GM23338 (cell line): ENCODE results near the gene RNASE11. TPM values are rescaled to one million over a fixed set of nuclear protein-coding genes. Genes with fewer than 3 reads are reported as not detected.

Source experiments
- ATAC-seq: fragments of 200-7000 bp; cut with Tn5 transposase; 3 replicates; pipeline ENCODE4 v1.9.1; 2020
- DNase-seq: peaks from one replicate; pipeline ENCODE4 v3.0.0-alpha.2; 2015; ENCODE audit warnings: low spot score
- H2AFZ ChIP-seq: fragments of 200-600 bp; sonication (generic); 2 replicates; pipeline ENCODE4 v1.8.0; 2016; ENCODE audit warnings: antibody characterized with exemption, mild to moderate bottlenecking, moderate library complexity
- H3F3A ChIP-seq: fragments of 200-600 bp; sonication (generic); replicated peaks from 2 replicates; pipeline ENCODE4 v1.8.0; 2017; ENCODE audit warnings: antibody characterized with exemption, mixed run types, low read depth
- H3K27ac ChIP-seq: fragments of 200-600 bp; sonication (generic); 2 replicates; pipeline ENCODE4 v1.6.1; 2016; ENCODE audit warnings: low read depth
- H3K27me3 ChIP-seq: fragments of 200-600 bp; sonication (generic); 2 replicates; pipeline ENCODE4 v1.8.0; 2016; ENCODE audit warnings: mild to moderate bottlenecking, mixed run types, moderate library complexity; ENCODE audit not compliant: insufficient read depth
- H3K36me3 ChIP-seq: fragments of 200-600 bp; sonication (generic); 2 replicates; pipeline ENCODE4 v1.8.0; 2016; ENCODE audit warnings: mild to moderate bottlenecking; ENCODE audit not compliant: insufficient read depth
- H3K4me1 ChIP-seq: fragments of 200-600 bp; sonication (generic); 2 replicates; pipeline ENCODE4 v1.8.0; 2016; ENCODE audit warnings: mild to moderate bottlenecking, moderate library complexity; ENCODE audit not compliant: insufficient read depth
- H3K4me2 ChIP-seq: fragments of 200-600 bp; sonication (generic); 2 replicates; pipeline ENCODE4 v1.7.1; 2017; ENCODE audit warnings: mixed run types
- H3K4me3 ChIP-seq: fragments of 200-600 bp; sonication (generic); 2 replicates; pipeline ENCODE4 v1.6.1; 2016; ENCODE audit warnings: mixed run types
- H3K79me2 ChIP-seq: fragments of 200-600 bp; sonication (generic); replicated peaks from 2 replicates; pipeline ENCODE4 v1.8.0; 2017; ENCODE audit warnings: mild to moderate bottlenecking; ENCODE audit not compliant: insufficient read depth
- H3K9me2 ChIP-seq: fragments of 200-600 bp; sonication (generic); 2 replicates; pipeline ENCODE4 v1.8.0; 2017; ENCODE audit not compliant: insufficient read depth
- H4K20me1 ChIP-seq: fragments of 200-600 bp; sonication (generic); replicated peaks from 2 replicates; pipeline ENCODE4 v1.8.0; 2017; ENCODE audit warnings: mild to moderate bottlenecking; ENCODE audit not compliant: insufficient read depth
- H3K27ac Mint-ChIP-seq: 2 replicates; pipeline ENCODE4 v1.8.0; 2020; ENCODE audit warnings: inconsistent platforms, mild to moderate bottlenecking, moderate library complexity, mixed read lengths
- H3K27me3 Mint-ChIP-seq: 3 replicates; pipeline ENCODE4 v1.8.0; 2022; ENCODE audit warnings: low read depth, mild to moderate bottlenecking, moderate library complexity, mixed read lengths, inconsistent platforms; ENCODE audit not compliant: insufficient read depth, poor library complexity
- H3K36me3 Mint-ChIP-seq: 3 replicates; pipeline ENCODE4 v1.8.0; 2021; ENCODE audit warnings: low read depth, mild to moderate bottlenecking, inconsistent platforms, moderate library complexity, mixed read lengths
- H3K4me1 Mint-ChIP-seq: 3 replicates; pipeline ENCODE4 v1.8.0; 2020; ENCODE audit warnings: mild to moderate bottlenecking, inconsistent platforms, mixed read lengths
- H3K4me3 Mint-ChIP-seq: 3 replicates; pipeline ENCODE4 v1.8.0; 2021; ENCODE audit warnings: moderate library complexity, mild to moderate bottlenecking, inconsistent platforms, mixed read lengths
- H3K9me3 Mint-ChIP-seq: 3 replicates; pipeline ENCODE4 v1.8.0; 2020; ENCODE audit warnings: moderate library complexity, mild to moderate bottlenecking, inconsistent platforms, mixed read lengths
- CREB1 ChIP-seq: fragments of 250-450 bp; sonication (Bioruptor Pico); IDR thresholded peaks from 2 replicates; pipeline ENCODE4 v1.5.0; 2020; ENCODE audit warnings: low read depth, mild to moderate bottlenecking, moderate library complexity
- CTCF ChIP-seq, 2 experiments: fragments of 200-600 bp in 1 of 2; sonication (generic) in 1 of 2; conservative IDR thresholded peaks; 2 replicates each; pipeline versions ENCODE4 v1.5.1 to v1.6.1; 2016 to 2017; ENCODE audit warnings: antibody characterized with exemption in 2 of 2, low read depth in 2 of 2, mild to moderate bottlenecking in 2 of 2, moderate library complexity in 1 of 2
- ETS1 ChIP-seq: IDR thresholded peaks from 2 replicates; pipeline ENCODE4 v1.6.1; 2016; ENCODE audit warnings: antibody characterized with exemption
- NANOG ChIP-seq: IDR thresholded peaks from 2 replicates; pipeline ENCODE4 v1.6.1; 2016; ENCODE audit warnings: antibody characterized with exemption, borderline replicate concordance
- STAT1 ChIP-seq: IDR thresholded peaks from one replicate; pipeline ENCODE4 v1.6.1; 2016; ENCODE audit warnings: antibody characterized with exemption; ENCODE audit not compliant: unreplicated experiment
- polyA plus RNA-seq: library from polyadenylated mRNA; unstranded; fragments of >200 nt; fragmentation: Nextera tagmentation; extraction: Ambion mirVana; gene quantifications from 2 replicates; pipeline ENCODE4 v1.2.1, GENCODE V29; 2016
- total RNA-seq: library from RNA; depleted of rRNA; stranded (reverse); fragments of >200 nt; shearing (Covaris generic); gene quantifications from 2 replicates; pipeline ENCODE4 v1.2.3, GENCODE V29; 2014
- TF ChIP-seq, protein P1 (sequence below): fragments of 250-450 bp; sonication (Bioruptor Pico); IDR thresholded peaks from 2 replicates; pipeline ENCODE4 v1.5.0; 2020; ENCODE audit warnings: mild to moderate bottlenecking, moderate library complexity

RNASE11 gene
- total and polyA plus RNA-seq, 2 experiments from 2014 or later, result not detected

- Mint-ChIP-seq H3K9me3 (no peaks in the 10 kb centered on the region), H3K4me1 (peaks cover 10% of the 10 kb centered on the region), H3K27me3 (no peaks in the 10 kb centered on the region), H3K27ac (no peak overlapping the region), H3K36me3 (no peaks in the 10 kb centered on the region), H3K4me3 (no peak overlapping the region)
- H3F3A ChIP-seq, result no peaks in the 10 kb centered on the region
- peak; percentile 9 for ATAC-seq
- H3K79me2 ChIP-seq, result no peaks in the 10 kb centered on the region
- H3K27ac ChIP-seq, result peak overlapping the region; percentile 7; the same call in 1 of the 2 replicates
- H3K9me2 ChIP-seq, result no peaks in the 10 kb centered on the region
- H3K36me3 ChIP-seq, result no peaks in the 10 kb centered on the region
- peak overlapping the region; percentile 74 for H3K4me3 ChIP-seq
- peaks cover 12% of the 10 kb centered on the region for H3K4me1 ChIP-seq
- peak overlapping the region; percentile 88 for H2AFZ ChIP-seq
- no peak for DNase-seq
- H3K27me3 ChIP-seq, result peaks cover 11% of the 10 kb centered on the region; the same call in 1 of the 2 replicates
- TF ChIP-seq CREB1 (CRISPR knock-in tag), result no peak
- no peak for TF ChIP-seq ETS1
- H3K4me2 ChIP-seq, result peak overlapping the region; percentile 71
- no peaks in the 10 kb centered on the region for H4K20me1 ChIP-seq
These were observed 26.4 kb upstream of the RNASE11 start for GRCh38 chr14:20614038-20614840.

DNA sequence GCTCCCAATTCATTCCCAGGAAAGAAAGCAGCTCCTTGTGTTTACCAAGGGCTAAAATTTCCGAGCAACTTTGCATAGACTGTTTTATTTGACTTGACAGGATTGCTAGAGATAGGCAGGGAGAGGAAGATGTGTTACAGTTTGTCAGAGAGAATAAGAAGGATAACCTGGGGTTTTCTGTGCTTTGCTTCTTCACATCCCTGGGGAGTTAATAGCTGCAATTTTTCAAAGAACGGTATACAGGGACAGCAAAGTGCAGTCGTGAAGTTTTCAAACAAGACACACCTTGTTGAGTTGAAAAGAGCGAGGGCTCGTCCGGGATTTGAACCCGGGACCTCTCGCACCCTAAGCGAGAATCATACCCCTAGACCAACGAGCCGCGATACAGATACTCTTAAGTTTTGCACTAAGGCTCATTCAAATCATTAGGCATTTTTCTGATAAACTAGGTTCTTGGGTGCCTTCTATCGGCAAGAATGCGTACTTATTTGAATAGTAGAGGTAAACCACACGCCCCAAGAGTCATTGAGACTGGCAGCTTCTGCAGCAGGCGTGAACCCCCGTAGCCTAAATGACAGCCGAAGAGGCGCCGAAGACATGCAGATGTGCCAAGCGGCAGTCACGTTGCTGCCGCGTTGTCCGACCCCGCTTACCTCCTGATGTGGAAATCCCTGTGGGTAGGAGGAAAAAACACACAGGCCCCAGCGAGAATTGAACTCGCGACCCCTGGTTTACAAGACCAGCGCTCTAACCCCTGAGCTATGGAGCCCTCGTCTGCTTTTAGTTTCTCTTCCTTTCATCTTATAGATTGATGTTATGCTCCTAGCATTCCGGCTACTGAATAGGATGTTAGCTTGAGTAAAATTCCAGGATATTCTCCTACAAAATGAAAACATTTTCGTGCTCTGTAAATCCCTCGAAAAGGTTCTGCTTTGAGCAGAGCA is 25.6 kb upstream of the RNASE11 start:
- H3K27me3 Mint-ChIP-seq, result no peaks in the 10 kb centered on the region
- no peak overlapping the region for H3K27ac Mint-ChIP-seq
- Histone ChIP-seq H2AFZ (peak overlapping the region; percentile 88), H4K20me1 (no peaks in the 10 kb centered on the region), H3K4me2 (peak overlapping the region; percentile 71), H3K36me3 (no peaks in the 10 kb centered on the region), H3K27ac (peak overlapping the region; percentile 7; the same call in 1 of the 2 replicates), H3K4me3 (peak overlapping the region; percentile 74), H3K4me1 (peaks cover 16% of the 10 kb centered on the region), H3K9me2 (no peaks in the 10 kb centered on the region), H3K27me3 (peaks cover 11% of the 10 kb centered on the region; the same call in 1 of the 2 replicates), H3F3A (no peaks in the 10 kb centered on the region), H3K79me2 (no peaks in the 10 kb centered on the region)
- H3K9me3 Mint-ChIP-seq, result no peaks in the 10 kb centered on the region
- H3K36me3 Mint-ChIP-seq, result no peaks in the 10 kb centered on the region
- H3K4me1 Mint-ChIP-seq, result peaks cover 10% of the 10 kb centered on the region
- ATAC-seq (peak; percentile 74), DNase-seq (peak; percentile 96)
- H3K4me3 Mint-ChIP-seq, result no peak overlapping the region
- no peak for TF ChIP-seq STAT1
- peak; percentile 49 for TF ChIP-seq CREB1 (CRISPR knock-in tag)
- TF ChIP-seq, protein P1, sequence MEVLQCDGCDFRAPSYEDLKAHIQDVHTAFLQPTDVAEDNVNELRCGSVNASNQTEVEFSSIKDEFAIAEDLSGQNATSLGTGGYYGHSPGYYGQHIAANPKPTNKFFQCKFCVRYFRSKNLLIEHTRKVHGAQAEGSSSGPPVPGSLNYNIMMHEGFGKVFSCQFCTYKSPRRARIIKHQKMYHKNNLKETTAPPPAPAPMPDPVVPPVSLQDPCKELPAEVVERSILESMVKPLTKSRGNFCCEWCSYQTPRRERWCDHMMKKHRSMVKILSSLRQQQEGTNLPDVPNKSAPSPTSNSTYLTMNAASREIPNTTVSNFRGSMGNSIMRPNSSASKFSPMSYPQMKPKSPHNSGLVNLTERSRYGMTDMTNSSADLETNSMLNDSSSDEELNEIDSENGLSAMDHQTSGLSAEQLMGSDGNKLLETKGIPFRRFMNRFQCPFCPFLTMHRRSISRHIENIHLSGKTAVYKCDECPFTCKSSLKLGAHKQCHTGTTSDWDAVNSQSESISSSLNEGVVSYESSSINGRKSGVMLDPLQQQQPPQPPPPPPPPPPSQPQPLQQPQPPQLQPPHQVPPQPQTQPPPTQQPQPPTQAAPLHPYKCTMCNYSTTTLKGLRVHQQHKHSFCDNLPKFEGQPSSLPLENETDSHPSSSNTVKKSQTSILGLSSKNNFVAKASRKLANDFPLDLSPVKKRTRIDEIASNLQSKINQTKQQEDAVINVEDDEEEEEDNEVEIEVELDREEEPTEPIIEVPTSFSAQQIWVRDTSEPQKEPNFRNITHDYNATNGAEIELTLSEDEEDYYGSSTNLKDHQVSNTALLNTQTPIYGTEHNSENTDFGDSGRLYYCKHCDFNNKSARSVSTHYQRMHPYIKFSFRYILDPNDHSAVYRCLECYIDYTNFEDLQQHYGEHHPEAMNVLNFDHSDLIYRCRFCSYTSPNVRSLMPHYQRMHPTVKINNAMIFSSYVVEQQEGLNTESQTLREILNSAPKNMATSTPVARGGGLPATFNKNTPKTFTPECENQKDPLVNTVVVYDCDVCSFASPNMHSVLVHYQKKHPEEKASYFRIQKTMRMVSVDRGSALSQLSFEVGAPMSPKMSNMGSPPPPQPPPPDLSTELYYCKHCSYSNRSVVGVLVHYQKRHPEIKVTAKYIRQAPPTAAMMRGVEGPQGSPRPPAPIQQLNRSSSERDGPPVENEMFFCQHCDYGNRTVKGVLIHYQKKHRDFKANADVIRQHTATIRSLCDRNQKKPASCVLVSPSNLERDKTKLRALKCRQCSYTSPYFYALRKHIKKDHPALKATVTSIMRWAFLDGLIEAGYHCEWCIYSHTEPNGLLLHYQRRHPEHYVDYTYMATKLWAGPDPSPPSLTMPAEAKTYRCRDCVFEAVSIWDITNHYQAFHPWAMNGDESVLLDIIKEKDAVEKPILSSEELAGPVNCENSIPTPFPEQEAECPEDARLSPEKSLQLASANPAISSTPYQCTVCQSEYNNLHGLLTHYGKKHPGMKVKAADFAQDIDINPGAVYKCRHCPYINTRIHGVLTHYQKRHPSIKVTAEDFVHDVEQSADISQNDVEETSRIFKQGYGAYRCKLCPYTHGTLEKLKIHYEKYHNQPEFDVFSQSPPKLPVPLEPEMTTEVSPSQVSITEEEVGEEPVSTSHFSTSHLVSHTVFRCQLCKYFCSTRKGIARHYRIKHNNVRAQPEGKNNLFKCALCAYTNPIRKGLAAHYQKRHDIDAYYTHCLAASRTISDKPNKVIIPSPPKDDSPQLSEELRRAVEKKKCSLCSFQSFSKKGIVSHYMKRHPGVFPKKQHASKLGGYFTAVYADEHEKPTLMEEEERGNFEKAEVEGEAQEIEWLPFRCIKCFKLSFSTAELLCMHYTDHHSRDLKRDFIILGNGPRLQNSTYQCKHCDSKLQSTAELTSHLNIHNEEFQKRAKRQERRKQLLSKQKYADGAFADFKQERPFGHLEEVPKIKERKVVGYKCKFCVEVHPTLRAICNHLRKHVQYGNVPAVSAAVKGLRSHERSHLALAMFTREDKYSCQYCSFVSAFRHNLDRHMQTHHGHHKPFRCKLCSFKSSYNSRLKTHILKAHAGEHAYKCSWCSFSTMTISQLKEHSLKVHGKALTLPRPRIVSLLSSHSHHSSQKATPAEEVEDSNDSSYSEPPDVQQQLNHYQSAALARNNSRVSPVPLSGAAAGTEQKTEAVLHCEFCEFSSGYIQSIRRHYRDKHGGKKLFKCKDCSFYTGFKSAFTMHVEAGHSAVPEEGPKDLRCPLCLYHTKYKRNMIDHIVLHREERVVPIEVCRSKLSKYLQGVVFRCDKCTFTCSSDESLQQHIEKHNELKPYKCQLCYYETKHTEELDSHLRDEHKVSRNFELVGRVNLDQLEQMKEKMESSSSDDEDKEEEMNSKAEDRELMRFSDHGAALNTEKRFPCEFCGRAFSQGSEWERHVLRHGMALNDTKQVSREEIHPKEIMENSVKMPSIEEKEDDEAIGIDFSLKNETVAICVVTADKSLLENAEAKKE (CRISPR knock-in tag), result no peak
- peak; percentile 50 to 77 for TF ChIP-seq CTCF (conservative IDR thresholded peaks at IDR 0.05; ENCODE audit: low read depth in 2 of 2)
- 0 out of 2 replicates have a peak, but pooled peaks have one; percentile 47 for TF ChIP-seq ETS1
- TF ChIP-seq NANOG, result no peak
